Dedifferentiated amniotic fluid mesenchymal stem cell (primary cell): ENCODE measurements around the gene GRM1.
A peak's percentile ranks its signal among the peaks of the same experiment; 100 is the strongest.

Experiments used
- DNase-seq: peaks from one replicate; pipeline ENCODE4 v3.0.0-alpha.2; 2016; ENCODE audit errors: extremely low spot score

Gene GRM1

DNA sequence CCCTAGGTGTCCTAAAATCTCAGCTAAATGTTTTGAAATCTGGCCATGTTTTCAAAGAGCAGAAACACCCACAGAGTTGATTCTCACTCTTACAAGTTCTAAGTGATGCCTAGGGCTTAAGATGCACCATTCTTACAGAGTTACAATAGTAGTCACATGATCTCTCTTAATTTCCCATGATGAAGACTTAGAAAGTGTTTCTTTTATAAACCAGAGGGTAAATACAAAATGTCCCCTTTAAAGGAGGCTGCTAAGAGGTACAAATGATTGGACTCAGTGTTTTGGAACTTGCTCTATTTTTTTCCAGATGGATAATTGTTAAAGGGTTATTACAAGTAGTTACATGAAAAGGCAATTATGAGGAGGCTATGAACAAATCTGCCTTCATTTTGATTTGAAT, 244.6 kb downstream of the GRM1 start:
- DNase-seq = no peak

DNA sequence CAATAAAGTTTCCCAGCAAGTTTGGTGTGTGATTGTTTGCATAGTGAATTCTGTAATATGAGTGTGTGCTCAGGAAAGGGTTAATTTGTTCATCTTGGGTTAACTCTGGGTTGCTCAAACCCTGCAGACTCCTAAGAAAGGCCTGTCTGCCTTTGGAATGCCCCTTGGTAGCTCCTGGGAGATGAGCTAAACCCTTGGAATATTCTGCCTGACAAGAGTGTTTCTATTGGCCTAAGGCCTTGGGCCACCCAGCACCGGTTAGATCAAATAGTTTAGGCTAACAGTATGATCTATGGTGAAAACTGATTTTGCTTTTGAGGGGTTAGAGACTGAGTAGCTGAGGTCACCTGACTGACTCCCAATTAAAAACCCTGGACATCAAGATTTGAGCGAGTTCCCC, 248.3 kb downstream of the GRM1 start:
- DNase-seq = no peak

DNA sequence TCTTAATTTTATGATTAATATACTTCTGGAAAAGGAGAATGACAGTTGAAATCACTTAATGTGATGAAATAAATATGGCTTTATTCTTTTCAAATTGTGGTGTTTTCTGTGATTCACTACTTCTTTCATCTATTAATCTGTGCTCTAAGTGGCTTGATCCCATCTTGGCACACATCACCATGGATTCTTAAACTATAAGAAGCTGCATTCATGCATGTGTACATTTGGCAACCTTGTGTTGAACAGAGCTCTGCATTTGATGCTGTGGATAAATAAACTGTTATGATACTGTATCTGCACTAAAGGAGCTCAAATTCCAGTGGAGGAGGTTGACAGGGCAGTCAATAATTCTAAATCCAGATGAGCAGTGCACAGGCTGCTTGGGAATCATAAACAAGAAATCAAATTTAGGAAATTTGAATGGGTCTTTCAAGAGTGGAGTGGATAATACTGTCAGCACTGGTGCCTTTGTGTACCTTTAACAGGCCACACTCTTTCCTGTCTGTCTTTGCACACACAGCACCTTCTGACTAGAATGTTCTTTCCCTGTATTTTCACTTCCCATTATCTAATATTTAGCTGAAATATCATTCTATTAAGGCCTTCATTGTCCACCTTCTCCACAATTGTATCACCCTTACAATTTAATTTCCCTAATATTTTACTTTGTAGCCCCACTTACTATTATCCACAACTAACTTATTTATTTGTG, 252.9 kb downstream of the GRM1 start:
- DNase-seq = no peak

DNA sequence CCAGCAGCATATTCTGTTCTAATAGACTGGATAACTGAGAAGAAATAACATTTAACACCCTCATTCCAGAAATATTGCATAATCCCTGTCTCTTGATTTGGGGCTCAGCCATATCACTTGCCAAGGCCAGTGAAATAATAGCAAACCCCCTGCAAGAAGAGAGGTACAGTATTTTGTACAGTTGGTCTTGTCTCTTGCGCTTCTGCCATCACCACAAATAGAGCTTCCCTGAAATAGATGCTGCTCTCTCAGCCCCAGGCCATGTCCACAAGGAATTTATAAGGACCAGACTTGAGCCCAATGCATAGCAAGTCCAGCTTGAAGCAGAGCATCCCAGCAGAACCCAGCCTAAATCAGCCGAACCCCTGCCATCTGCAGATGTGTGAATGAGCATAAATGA, 254.0 kb downstream of the GRM1 start:
- DNase-seq = no peak

DNA sequence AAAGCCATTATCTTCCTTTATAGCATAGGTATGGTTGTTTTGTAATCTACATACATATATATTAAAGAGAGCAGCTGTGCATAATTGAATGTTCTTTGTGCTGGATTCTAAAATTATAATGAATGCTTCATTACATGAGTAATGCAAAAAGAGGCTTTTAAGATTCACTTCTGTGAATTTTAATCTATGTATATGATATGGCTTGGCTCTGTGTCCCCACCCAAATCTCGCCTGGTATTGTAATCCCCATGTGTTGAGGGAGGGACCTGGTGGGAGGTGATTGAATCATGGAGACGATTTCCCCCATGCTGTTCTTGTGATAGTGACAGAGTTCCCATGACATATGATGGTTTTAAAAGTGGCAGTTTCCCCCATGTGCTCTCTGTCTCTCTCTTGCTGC, 255.4 kb downstream of the GRM1 start:
- DNase-seq = no peak

DNA sequence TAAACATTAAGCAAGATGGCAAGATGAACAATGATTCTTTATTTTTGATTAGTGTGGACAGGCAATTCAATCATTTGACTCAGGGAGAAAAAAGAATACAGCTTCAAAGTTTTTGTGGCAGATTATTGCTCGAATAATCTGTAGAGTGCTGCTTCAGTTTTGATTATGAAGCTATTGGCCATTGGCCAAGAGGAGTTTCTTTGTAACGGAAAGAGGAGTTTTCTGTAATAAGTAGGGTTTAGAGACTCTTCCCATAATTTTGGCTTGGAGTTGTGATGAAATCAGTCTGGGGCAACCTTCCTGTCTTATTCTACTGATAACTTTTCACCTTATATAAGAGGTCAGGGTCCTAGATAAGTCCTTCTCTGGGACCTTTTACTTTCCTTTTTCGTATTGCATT, 258.1 kb downstream of the GRM1 start:
- no peak for DNase-seq

DNA sequence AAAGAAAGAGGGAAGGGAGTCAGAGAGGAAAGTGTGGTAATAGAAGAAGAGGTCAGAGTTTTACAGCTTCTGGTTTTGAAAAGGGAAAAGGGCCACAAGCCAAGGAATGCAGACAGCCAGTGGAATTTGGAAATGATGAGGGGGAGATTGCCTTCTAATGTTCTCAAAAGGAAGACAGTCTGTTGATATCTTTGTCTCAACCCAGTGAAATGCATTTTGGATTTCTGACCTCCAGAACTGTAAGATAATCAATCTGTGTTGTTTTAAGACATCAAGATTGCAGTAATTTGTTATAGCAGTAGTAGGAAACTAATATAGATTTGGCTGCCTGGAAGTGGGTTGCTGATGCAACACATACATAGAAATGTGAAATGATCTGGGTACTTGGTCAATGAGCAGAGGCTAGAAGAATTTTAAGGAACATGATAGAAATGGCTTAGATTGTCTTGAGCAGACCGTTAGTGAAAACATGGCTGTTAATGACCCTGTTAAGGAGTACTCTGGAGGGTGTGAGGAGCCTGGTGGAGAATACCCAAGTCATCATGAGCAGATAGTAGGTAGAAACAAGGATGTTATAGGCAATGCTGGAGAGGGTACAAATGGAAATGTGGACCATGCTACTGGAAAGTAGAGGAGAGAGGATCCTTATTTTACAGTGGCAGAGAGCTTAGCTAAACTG, 259.0 kb downstream of the GRM1 start:
- DNase-seq = no peak

DNA sequence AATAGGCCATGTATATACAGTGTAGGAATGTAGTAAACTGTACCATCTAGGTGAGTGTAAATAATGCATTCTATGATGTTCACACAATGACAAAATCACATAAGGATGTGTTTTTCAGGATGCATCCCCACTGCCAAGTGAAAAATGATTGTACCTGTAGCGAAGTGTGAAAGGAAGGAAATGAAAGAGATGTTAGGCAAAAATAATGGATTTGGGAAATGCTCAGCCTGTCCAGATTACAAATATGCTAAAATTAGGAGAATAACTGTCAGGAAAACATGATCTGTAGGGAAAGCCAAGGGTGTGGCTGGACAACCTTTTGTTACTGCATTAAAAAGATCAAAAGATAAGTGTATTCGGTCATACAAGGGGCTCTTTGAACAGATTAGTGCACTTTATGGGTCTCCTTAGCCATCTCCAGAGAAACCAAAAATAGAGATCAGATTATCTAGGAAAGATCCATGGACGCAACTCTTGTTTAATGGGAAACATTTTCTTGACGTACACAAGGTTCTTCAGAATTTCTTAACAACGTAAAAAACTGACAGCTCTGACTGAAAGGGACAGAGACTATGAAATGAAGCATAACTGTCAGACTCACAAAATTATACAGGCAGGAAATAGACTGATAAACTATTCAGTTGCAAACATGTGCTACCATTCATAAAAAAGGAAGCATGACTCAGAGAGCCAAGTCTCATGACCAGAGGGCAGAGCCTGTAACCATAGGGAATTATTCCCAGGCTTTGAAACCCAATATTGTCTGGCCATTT, 261.1 kb downstream of the GRM1 start:
- DNase-seq = peak; percentile 79

DNA sequence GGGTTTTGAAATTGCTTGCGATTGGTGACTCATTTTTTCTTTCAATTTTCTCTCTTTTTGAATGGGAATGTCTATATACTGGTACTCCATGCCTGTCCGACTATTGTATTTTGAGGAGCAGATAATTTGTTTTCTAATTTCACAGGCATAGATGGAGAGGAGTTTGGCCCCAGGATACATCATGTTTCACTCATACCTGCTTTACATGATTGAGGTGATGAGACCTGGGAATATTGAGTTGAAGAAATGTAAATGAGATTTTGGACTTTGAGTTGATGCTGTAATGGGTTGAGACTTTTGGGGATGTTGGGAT, 261.7 kb downstream of the GRM1 start:
- no peak for DNase-seq

DNA sequence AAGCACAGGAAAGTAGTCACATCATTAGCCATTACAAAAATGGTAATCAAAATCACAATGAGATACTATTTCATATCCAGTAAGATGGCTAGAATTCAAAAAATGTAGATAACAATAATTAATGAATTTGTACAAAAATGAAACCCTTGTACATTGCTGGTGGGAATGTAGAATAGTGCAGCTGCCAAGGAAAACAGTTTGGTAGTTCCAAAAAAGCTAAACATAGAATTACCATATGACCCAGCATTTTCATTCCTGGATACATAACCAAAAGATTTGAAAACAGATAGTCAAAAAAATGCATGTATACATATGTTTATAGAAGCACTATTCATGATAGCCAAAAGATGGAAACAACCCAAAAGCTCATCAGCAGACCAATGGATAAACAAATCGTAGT, 263.6 kb downstream of the GRM1 start:
- DNase-seq = no peak

DNA sequence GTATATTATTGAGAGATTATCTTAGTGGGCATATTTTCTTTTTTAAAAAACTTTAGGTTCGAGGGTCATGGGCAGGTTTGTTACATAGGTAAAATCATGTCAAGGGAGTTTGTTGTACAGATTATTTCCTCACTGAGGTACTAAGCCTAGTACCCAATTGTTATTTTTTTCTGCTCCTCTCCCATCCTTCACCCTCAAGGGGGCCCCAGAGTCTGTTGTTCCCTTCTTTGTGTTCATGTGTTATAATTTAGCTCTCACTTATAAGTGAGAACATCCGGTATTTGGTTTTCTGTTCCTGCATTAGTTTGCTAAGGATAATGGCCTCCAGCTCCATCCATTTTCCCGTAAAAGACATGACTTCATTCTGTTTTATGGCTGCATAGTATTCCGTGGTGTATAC, 266.8 kb downstream of the GRM1 start:
- no peak for DNase-seq

DNA sequence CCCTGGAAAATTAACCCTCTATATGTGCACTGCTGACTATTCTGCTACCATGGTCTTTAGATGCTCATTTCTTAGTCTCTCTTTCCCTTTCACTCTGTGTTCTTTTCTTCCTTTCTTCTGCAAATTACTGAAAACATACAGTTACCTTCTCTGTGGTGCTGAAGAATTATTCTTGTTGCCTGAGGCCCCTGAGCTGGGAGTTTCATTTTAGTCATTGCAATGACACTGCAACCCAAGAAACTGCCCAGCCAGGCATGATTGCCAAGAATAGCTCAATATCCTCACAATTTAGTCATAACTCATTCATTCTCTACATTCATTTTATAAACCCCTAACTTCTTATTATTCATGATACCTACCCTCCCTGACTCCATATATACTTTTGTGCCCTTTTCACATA, 269.0 kb downstream of the GRM1 start:
- peak; percentile 72 for DNase-seq

DNA sequence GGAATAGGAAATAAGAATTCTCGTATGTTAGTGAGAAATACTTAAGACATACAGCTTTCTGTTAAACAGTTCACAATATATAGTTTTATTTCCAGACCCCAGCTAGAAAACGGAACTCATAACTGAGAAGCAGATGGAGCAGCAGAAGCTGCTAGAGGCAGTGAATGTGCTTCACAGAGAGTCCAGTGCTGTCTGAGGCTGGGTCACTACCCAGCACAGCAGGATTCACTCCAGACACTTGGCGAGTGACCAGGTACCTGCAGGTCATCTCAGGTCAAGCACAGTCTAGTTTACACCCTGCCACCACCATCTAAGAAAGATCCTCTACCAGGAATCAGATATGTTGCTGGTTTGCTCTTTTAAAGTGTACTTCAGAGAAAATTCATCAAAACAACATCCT, 271.7 kb downstream of the GRM1 start:
- no peak for DNase-seq

DNA sequence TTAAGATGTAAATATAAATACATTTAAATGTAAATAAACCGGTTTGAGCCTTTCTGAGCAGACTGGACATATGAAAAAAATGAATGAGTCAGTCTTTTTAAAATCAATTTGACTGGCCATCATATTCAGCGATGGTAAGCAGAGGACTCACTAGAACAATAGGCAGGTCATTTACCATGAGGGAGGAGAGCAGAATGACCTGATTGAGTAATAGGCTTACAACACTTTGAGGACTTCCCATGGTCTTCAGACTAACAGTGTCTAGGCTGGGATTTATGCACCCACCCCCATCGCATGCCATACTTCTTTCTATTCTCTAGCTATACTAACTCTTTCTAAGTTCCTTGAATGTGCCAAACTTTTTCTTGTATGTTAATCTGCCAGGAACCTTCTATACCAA, 272.9 kb downstream of the GRM1 start:
- no peak for DNase-seq

DNA sequence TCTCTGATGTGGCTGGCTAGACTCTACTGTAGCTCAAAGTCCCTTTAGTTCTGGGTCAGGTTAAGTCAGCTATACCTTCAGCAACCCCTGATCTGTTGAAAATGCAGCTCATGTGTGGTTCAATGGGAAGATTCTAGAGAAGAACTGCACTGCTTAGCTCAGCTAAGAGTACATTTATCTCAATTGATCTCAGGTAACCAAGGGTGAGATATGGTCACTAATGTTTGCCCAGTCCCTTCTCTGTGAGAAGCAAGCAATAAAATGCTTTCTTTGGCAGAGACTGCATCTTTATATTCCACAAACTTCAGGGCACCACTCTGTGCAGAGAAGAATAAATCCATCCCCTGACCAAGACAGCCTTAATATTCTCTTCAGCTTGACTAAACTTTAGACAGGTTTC, 274.1 kb downstream of the GRM1 start:
- no peak for DNase-seq

DNA sequence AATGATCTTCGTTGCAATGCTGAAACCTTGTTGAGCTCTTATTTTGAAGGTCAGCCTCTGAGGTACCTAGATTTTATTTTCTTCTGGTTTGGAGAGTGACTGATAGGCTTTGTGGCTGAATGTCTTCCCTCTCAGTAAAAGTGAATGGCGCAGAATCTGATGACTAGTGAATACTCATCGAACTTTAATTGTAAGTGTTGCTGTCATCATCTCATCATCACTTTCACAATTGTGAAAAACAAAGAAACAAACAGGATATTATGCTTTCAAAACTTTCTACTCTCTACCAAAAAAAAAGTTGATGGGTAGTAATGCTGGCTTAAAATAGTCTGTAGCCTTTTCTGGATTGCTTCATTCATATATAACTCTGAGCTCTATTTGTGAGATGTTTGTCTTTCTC, 275.3 kb downstream of the GRM1 start:
- DNase-seq = no peak

DNA sequence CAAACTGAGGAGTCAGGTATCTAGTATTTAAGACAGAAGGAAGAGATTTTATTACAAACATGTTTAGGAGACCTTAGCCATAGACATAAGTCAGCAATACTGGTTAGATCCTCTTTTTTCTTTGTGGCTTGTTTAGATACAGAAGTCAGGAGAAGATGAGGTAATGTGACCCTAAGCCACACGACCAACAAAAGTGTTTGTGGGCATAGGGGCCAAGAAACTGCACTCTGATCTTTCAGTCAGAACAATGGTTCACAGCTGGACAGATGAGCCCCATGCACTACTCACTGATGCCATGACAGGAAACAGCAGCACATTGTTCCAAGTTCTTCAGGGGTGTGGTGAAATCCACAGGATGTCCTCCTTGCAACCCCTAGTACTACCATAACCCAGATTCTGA, 276.2 kb downstream of the GRM1 start:
- DNase-seq = no peak

DNA sequence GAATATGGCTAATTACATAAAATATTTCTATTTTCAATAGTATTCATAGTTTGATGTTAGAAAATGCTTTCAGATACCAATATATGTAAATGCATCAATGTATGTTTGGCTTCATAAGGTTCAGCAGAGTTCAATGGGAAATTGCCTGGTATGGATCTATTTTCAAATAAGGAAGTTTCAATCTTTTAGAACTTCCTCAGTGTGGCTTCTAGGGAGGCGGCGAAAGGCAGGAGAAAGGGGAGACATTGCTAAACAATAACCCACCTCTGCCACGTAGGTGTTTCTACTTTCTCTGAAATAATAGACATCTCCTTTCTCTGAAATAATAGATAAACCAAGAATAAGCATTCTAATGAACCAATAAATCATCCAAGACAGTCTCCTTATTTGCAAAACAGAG, 277.1 kb downstream of the GRM1 start:
- DNase-seq = no peak

DNA sequence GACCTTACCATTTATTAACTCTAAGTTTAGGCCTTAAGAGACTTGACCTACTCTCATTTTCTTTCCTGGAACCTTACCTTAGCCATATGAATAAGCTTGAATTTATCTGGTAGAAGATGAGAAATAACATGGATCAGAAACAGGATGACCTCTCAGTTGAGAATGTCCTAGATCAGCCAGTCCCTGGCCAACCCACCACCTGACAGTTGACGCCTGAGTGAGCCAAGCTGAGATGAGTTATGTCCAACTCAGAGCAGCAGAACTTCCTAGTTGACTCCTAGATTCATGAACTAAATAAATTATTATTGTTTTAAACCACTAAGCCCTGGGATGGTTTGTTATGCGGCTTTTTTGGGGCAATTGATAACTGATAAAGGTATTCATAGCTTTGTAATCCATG, 281.8 kb downstream of the GRM1 start:
- DNase-seq = no peak

DNA sequence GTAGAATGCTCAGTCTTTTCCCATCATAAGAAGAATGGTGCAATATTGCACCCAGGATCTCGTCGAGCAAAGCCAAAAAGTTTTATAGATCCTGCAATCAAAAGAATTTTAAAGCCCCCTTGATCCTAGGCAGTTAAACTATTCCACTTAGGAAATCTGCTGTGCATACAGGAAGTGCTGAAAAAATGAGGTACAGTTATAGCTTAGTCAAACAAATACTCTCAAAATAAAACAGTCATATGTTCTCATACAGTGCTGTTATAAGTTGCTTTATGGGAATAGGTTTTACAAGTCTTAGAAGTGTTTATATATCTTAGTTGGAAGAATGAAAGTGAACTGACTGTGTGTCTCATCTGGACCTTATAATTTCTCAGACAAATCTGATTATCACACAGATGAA, 282.2 kb downstream of the GRM1 start:
- DNase-seq = no peak

DNA sequence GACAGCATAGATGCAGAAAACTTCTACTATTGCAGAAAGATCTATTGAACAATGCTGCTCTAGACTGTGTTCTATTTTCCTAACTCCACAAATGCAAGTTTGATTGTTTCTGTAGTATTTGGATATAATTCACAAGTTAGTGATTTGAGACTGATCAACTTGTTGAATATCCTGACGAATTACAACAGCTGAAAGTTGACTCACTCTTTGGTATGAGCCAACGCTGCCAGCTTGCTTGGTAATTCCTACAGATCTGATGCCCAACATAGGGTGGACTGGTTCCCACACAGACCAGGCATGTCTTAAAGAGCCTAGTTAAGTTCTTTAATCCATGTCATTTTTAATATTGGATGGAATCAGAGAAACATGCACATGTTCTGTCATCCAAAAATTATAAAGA, 283.7 kb downstream of the GRM1 start:
- DNase-seq = no peak

DNA sequence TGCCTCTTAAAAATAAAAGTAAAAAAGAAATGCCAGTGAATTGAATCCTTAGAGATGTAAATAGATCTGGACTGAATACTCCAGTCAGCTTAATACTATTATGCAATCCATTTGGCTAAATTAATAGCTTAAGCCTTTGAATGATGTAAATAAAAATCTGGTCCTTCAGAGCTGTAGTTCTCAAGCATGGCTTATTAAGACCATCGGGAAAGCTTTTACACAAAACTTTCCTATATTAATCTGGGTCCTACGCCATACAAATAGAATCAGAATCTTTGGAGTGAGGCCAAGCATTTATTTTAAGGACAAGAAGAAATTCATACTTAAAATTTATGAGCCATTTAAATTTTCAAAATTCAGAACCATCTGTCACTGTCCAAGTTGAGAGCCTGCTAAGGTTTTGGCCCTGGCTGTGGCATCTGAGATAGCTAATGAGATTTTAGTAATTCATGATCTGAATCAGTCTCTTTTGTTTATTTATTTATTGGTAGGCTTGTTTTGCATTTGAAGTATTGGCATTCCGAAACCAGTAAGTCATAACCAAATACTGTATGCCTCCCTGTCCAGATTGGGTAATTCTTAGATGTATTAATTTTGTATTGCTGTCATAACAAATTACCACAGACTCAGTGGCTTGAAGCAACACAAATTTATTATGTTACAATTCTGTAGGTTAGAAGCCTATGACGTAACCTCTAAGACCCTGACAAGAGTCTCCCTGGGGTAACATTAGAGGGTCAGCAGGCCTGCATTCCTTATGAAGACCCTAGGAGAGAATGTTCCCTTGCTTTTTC, 286.7 kb downstream of the GRM1 start:
- no peak for DNase-seq

DNA sequence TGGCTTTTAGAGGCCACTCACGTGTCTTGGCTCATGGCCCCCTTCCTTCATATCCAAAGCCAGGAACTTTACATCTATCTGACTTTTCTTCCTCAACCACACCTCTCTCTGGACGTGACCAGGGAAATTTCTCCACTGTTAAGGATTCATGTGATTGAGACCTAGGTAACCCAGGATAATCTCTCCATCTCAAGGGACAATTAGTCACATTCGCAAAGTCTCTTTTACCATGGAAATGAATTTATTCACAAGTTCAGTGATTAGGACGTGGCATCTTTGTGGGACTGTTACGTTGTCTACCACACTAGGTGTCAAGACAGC, 287.3 kb downstream of the GRM1 start:
- DNase-seq = no peak
